Nephron progenitor cell (in vitro differentiated cells): ENCODE results near the gene ATP6V0E1.

Source experiments
- DNase-seq: peaks from one replicate; pipeline ENCODE4 v3.0.0; 2021
- H3K27ac Mint-ChIP-seq: 2 replicates; pipeline ENCODE4 v1.8.0; 2021; ENCODE audit warnings: mild to moderate bottlenecking, moderate library complexity, mixed read lengths
- H3K27me3 Mint-ChIP-seq: 2 replicates; pipeline ENCODE4 v1.8.0; 2021; ENCODE audit warnings: mild to moderate bottlenecking, low read depth, mixed read lengths; ENCODE audit not compliant: poor library complexity
- H3K36me3 Mint-ChIP-seq: 2 replicates; pipeline ENCODE4 v1.8.0; 2021; ENCODE audit warnings: low read depth, mixed read lengths
- H3K4me1 Mint-ChIP-seq: 2 replicates; pipeline ENCODE4 v1.8.0; 2021; ENCODE audit warnings: mixed read lengths
- H3K4me3 Mint-ChIP-seq: 2 replicates; pipeline ENCODE4 v1.8.0; 2021; ENCODE audit warnings: mild to moderate bottlenecking, moderate library complexity, mixed read lengths
- H3K9me3 Mint-ChIP-seq: 2 replicates; pipeline ENCODE4 v1.8.0; 2021; ENCODE audit warnings: mild to moderate bottlenecking, moderate library complexity, mixed read lengths
- CTCF ChIP-seq: fragments of 200-600 bp; sonication (generic); IDR thresholded peaks from 2 replicates; pipeline ENCODE4 v1.5.0; 2021; ENCODE audit warnings: antibody characterized with exemption

Gene ATP6V0E1

GRCh38 chr5:173010021-173010420 lies 26.4 kb downstream of the ATP6V0E1 start:
- H3K27me3 Mint-ChIP-seq = no peaks in the 10 kb centered on the region
- no peaks in the 10 kb centered on the region for H3K9me3 Mint-ChIP-seq
- no peak overlapping the region for H3K27ac Mint-ChIP-seq
- DNase-seq = no peak
- no peak for TF ChIP-seq CTCF
- H3K4me3 Mint-ChIP-seq = no peak overlapping the region
- peaks cover 33% of the 10 kb centered on the region for H3K36me3 Mint-ChIP-seq
- peaks cover 27% of the 10 kb centered on the region for H3K4me1 Mint-ChIP-seq

GRCh38 chr5:173010547-173011464 lies 27.2 kb downstream of the ATP6V0E1 start:
- peak; percentile 38 for TF ChIP-seq CTCF
- Mint-ChIP-seq H3K4me1 (peaks cover 30% of the 10 kb centered on the region), H3K27ac (peak overlapping the region; percentile 77), H3K4me3 (no peak overlapping the region), H3K36me3 (peaks cover 33% of the 10 kb centered on the region), H3K27me3 (no peaks in the 10 kb centered on the region), H3K9me3 (no peaks in the 10 kb centered on the region)
- peak; percentile 30 for DNase-seq

GRCh38 chr5:173011566-173011965 lies 28.0 kb downstream of the ATP6V0E1 start:
- no peak for DNase-seq
- no peaks in the 10 kb centered on the region for H3K9me3 Mint-ChIP-seq
- H3K36me3 Mint-ChIP-seq = peaks cover 32% of the 10 kb centered on the region
- H3K27me3 Mint-ChIP-seq = no peaks in the 10 kb centered on the region
- no peak overlapping the region for H3K4me3 Mint-ChIP-seq
- H3K27ac Mint-ChIP-seq = no peak overlapping the region
- H3K4me1 Mint-ChIP-seq = peaks cover 38% of the 10 kb centered on the region
- no peak for TF ChIP-seq CTCF

- Mint-ChIP-seq H3K27ac (no peak overlapping the region), H3K27me3 (no peaks in the 10 kb centered on the region), H3K4me3 (no peak overlapping the region), H3K4me1 (peaks cover 36% of the 10 kb centered on the region), H3K9me3 (peaks cover under 1% of the 10 kb centered on the region), H3K36me3 (peaks cover 23% of the 10 kb centered on the region)
- no peak for DNase-seq
- no peak for TF ChIP-seq CTCF
Observed at GRCh38 chr5:173012882-173013281, 29.3 kb downstream of the ATP6V0E1 start.

- Mint-ChIP-seq H3K27ac (no peak overlapping the region), H3K9me3 (peaks cover 7% of the 10 kb centered on the region)
Observed at GRCh38 chr5:173014671-173015070, 31.1 kb downstream of the ATP6V0E1 start.

More at GRCh38 chr5:173014671-173015070, 31.1 kb downstream of the ATP6V0E1 start:
- Mint-ChIP-seq H3K36me3 (peaks cover 28% of the 10 kb centered on the region), H3K4me1 (peaks cover 33% of the 10 kb centered on the region), H3K4me3 (no peak overlapping the region), H3K27me3 (no peaks in the 10 kb centered on the region)
- TF ChIP-seq CTCF = no peak
- DNase-seq = no peak
